GM12874 (cell line): ENCODE data around the gene C2orf72.

Source experiments
- TF ChIP-seq, protein P1 (sequence below): IDR thresholded peaks from 2 replicates; pipeline ENCODE4 v1.5.1; 2011; ENCODE audit warnings: low read depth, mild to moderate bottlenecking, control low read depth, low read length, moderate library complexity; ENCODE audit not compliant: insufficient read depth

The C2orf72 gene

DNA sequence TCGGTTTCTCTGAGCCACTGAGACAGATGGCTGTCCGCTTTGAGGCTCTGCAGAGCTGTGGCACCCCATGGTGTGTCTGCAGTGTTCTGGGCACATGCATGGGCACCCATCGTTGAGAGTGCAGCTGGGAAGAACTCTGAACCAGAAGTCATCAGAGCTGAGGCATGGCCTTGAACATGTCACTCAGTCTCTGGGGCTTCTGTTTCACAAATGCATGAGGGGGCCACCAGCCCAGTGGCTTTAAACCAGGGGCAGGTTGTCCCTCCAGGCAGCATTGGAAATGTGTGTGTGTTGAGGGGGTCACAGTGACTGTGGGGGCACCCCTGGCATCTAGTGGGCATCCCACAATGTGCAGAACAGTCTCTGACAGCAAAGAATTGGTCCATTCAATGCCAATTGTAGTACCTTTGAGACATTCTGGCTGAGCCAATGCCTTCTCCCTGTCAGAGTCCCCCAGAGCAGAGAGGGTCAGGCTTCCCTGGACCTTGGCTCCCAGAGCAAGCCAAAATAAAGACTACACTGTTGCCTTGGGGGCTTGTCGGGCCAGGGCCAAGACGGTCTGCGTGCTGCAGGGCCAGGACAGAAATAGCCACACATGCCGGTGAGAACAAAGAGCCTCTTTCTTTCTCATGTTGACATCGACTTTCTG is 10.1 kb downstream of the C2orf72 start:
- TF ChIP-seq, protein P1, sequence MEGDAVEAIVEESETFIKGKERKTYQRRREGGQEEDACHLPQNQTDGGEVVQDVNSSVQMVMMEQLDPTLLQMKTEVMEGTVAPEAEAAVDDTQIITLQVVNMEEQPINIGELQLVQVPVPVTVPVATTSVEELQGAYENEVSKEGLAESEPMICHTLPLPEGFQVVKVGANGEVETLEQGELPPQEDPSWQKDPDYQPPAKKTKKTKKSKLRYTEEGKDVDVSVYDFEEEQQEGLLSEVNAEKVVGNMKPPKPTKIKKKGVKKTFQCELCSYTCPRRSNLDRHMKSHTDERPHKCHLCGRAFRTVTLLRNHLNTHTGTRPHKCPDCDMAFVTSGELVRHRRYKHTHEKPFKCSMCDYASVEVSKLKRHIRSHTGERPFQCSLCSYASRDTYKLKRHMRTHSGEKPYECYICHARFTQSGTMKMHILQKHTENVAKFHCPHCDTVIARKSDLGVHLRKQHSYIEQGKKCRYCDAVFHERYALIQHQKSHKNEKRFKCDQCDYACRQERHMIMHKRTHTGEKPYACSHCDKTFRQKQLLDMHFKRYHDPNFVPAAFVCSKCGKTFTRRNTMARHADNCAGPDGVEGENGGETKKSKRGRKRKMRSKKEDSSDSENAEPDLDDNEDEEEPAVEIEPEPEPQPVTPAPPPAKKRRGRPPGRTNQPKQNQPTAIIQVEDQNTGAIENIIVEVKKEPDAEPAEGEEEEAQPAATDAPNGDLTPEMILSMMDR: no peak

DNA sequence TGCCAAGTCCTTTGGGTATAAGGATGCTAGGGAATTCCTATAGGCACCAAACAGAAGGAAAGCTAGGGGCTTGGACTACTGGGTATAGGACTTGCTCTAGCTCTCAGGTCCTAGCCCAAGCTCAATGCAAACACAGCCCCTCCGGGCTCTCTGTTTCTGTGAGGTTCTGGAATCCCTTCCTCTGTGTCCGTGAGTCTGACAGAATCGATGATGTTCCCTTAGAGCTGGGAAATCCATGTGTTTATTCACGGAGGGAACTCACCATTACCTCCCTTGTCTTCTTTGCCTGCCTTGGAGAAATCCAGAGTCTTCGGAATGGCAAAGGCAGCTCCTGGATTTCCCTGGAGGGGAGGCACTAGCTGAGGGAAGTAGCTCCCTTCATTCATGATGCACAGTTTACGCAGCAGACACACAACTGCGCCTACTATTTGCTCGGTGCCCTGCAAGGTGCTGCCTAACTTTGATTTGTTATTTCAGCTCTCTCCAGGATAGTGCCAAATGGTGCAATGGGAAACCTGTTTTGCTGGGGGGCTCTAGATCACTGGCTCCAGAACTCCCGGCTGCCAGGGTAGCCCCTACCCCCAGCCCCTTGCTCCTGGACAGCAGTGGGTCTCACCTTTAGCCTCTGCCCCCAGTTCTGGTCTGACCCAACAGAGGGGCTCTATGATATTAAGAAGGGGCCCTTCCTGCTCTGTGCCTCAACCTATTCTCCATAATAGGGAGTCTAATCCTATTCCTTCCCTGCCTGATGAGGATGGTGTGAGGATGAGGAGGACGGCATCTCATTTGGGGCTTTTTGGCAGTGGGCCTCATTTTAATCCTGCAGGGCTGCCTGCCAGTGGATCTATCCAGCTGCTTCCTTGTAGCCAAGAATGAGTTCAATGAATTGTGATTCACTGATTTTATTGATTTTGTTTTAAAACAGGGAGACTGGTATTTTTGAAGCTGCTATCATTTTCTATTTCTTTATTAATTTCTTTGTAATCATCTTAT is 10.9 kb downstream of the C2orf72 start:
- TF ChIP-seq, protein P1: no peak

DNA sequence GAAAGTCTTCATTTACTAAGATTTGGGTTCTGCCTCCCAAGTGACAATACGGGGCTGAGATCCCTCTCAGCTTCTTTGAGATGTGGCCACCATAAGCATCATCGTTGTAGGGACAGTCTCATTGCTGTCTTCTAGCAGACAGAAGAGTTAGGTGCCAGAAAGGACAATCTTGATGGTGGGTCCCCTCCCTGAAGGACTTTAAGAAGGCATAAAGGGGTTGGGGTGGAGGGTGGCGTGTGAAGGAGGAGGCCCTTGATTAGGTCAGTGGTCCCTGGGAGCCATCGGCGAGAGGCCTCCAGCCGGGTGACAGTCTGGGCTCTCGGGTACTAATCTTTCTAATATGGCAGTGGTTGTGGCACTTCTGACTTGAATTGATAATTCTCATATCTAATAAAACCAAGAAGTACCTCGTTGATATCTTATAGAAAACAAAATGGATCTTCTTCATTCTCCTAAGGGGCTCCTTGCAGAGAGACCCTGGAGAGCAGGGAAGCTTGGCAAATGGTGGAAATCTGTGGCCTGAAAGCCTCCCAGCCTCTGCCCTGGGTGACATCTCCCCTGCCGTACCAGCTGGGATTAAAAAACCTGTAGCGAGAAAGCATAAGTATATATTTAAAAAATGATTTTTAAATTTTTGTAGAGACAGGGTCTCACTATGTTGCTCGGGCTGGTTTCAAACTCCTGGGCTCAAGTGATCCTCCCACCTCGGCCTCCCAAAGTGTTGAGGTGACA is 12.1 kb downstream of the C2orf72 start:
- TF ChIP-seq, protein P1: no peak

DNA sequence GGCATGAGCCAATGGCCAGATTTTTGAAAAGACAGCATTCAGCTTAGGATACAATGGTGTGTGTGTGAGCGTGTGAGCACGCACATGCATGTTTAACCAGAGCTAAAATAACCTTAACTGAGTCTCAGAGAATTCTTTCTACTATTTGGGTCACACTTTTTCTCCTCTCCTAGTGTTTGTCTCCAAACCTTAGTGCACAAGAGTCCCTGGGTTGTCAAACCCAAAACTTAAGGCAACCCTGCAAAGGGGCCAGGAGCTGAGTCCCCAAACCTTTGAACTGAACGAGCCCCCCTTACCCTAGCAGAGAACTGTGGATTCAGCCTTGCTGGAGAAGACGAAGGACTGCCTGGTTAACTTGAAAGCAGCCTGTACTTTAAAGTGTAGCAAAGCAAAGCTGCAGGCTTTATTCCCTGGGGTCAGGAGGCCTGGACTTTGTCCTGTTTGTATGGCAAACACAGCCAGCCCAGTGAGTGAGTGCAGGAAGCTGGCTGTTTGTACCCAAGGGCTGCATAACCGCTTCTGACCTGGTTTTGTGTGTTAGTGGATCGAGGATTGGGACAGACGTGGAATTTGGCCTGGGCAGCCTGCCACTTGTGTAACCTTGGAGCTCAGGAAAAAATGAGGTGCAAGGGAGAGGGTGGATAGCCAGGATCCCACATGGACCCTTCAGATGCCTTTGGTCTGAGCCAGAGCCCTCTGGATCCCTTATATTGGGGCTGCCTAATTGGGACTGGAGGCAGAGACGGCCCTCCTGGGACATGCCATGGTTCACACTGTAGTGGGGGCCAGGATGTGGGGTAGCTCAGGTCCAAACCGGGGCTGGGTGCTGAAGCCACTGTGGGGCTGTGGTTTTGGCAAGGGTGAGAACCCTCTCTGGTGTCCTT is 12.9 kb downstream of the C2orf72 start:
- TF ChIP-seq, protein P1: no peak

DNA sequence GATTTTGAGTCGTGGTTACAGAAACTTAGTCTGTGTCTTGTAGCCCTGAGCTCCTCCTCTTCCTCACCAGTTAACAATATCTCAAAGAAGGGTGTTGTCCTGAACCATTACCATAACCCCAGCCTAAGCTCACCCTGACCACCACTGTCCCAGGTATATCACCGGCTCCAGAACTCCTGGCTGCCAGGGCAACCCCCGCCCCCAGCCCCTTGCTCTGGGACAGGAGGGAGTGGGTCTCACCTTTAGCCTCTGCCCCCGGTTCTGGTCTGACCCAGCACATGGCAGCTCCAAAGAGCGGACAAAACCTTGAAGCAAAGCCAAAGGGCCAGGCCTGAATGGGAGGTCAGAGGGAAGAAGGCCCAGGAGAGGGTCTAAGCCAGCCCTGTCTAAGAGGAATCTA is 13.8 kb downstream of the C2orf72 start:
- TF ChIP-seq, protein P1: no peak

DNA sequence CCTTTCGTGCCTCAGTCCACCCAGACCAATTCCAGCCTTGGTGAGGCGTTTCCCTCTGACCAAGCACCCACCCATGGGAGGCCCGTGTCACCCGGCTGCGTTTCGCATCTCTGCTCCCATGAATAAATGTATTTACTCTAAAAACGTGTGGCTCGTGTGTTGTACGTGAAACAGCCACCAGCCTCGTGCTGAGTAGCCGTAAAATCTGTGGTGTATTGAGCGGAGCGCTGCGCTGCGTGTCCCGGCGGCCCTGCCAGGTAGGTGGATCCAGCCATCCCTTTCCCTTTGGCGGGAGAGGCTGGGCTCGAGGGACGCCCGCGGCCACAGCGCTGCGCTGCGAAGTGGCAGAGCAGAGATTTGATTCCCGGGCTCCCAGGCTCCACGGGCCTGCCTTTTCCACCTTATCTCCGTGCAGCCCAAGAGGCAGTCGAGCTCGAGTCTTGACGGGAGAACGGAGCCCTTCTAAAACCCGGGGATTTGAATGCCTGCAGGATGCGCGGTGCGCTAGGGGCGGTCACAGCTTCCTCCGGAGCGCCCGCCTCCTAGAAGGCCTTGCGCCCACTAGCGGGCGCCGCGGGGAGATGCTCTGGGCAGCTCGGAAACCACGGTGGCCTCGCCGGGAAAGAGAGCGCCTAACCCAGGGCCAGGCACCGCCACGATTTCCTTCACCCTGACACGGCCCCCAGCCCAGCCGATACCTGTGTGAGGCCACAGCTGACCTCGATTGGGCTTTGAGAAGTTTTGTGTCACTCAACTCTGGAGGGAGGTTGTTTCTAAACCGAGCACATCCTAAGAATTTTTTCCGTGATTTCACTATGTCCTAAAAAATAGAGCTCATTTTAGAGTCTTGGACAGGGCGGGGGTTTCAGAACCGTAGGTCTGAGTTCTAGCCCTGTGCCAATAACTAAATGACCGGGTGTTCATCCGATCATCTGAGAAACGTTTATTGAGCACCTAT is 15.4 kb downstream of the C2orf72 start:
- TF ChIP-seq, protein P1: peak; percentile 97
